Adipocyte (in vitro differentiated cells): ENCODE measurements around the gene WDFY1.

ENCODE experiments used
- DNase-seq: peaks from one replicate; pipeline ENCODE4 v3.0.0-alpha.2; 2015; ENCODE audit warnings: low read depth
- H3K27me3 ChIP-seq: replicated peaks from 2 replicates; pipeline ENCODE4 v1.7.0; 2013; ENCODE audit warnings: mild to moderate bottlenecking, low read length, moderate library complexity; ENCODE audit not compliant: control insufficient read depth, insufficient read depth
- H3K36me3 ChIP-seq: 2 replicates; pipeline ENCODE4 v1.7.0; 2013; ENCODE audit warnings: low read length, mild to moderate bottlenecking, moderate library complexity; ENCODE audit not compliant: control insufficient read depth, insufficient read depth, severe bottlenecking
- H3K4me1 ChIP-seq: 2 replicates; pipeline ENCODE4 v1.7.0; 2013; ENCODE audit warnings: mild to moderate bottlenecking, low read length, moderate library complexity; ENCODE audit not compliant: control insufficient read depth, insufficient read depth
- H3K4me3 ChIP-seq: 2 replicates; pipeline ENCODE4 v1.7.0; 2013; ENCODE audit warnings: mild to moderate bottlenecking, low read length, moderate library complexity
- H3K9ac ChIP-seq: 2 replicates; pipeline ENCODE4 v1.7.0; 2013; ENCODE audit warnings: mild to moderate bottlenecking, low read length, moderate library complexity
- H3K9me3 ChIP-seq: 2 replicates; pipeline ENCODE4 v1.7.0; 2013; ENCODE audit warnings: mild to moderate bottlenecking, low read length, moderate library complexity; ENCODE audit not compliant: control insufficient read depth

WDFY1 gene

DNA sequence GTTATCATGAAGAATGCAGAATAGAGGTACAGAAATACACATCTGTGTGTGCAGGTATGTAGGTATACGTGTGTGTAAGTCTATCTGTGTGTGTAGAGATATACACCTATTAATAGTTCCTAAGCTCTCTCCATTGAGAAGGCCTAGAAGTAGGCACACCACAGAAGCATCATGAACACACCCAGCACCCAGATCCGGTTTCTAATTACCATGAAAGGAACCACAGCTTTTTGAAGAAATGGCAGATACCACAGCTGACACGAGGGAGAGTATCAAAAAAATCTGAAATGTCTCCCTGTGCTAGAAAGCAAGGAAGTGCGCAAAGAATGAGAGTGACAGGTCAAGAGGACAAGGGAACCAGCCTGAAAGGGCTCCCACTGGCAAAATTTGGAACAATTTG is 80.0 kb downstream of the WDFY1 start:
- DNase-seq: no peak
- peaks cover 11% of the 10 kb centered on the region for H3K36me3 ChIP-seq
- no peaks in the 10 kb centered on the region for H3K9me3 ChIP-seq
- H3K9ac ChIP-seq: no peak overlapping the region
- peaks cover 10% of the 10 kb centered on the region for H3K4me1 ChIP-seq
- H3K27me3 ChIP-seq: no peaks in the 10 kb centered on the region
- no peak overlapping the region for H3K4me3 ChIP-seq

- no peaks in the 10 kb centered on the region for H3K9me3 ChIP-seq
- no peaks in the 10 kb centered on the region for H3K27me3 ChIP-seq
- H3K4me3 ChIP-seq: no peak overlapping the region
- peaks cover 10% of the 10 kb centered on the region for H3K4me1 ChIP-seq
- peaks cover 9% of the 10 kb centered on the region for H3K36me3 ChIP-seq
- no peak for DNase-seq
- no peak overlapping the region for H3K9ac ChIP-seq
Measured at GRCh38 chr2:223863491-223863890, 81.6 kb downstream of the WDFY1 start.

DNA sequence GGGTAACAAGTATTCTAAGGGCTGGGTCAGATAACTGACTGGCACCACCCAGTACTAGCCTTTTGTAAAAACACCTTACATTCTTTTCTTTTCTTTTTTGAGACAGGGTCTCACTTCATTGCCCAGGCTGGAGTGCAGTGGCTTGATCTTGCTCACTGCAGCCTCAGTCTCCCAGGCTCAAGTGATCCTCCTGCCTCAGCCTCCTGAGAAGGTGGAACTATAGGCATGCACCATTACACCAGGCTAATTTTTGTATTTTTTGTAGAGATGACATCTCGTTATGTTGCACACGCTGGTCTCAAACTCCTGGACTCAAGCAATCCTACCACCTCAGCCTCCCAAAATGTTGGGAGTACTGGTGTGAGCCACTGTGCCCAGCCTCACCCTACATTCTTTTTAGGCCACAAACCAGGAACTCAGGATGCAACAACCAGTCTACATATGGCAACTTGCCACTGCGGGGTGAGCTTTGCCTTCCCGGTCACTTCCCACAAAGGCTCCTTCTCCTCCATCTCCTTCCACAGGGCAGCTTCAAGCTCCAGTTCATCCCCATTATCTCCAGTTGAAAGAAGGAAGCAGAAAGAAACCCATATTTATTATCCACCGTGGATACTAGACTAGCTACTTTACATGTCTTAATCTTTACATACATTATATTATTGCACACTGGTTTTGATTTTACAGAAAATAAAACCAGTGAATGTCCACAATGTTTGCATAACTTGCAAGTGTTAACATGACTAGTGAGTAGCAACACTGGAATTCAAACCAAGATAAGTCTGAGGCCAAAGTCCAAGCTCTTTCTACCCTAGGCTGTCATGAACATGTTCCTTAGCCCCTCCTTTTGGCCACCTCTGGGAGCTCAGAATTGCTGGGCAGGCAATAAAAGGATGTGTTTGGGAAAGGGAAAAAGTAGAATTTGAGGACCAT is 84.1 kb downstream of the WDFY1 start:
- DNase-seq: peak; percentile 43
- H3K4me3 ChIP-seq: no peak overlapping the region
- peaks cover 16% of the 10 kb centered on the region for H3K4me1 ChIP-seq
- H3K27me3 ChIP-seq: no peaks in the 10 kb centered on the region
- H3K9ac ChIP-seq: no peak overlapping the region
- H3K9me3 ChIP-seq: no peaks in the 10 kb centered on the region
- H3K36me3 ChIP-seq: peaks cover 9% of the 10 kb centered on the region

DNA sequence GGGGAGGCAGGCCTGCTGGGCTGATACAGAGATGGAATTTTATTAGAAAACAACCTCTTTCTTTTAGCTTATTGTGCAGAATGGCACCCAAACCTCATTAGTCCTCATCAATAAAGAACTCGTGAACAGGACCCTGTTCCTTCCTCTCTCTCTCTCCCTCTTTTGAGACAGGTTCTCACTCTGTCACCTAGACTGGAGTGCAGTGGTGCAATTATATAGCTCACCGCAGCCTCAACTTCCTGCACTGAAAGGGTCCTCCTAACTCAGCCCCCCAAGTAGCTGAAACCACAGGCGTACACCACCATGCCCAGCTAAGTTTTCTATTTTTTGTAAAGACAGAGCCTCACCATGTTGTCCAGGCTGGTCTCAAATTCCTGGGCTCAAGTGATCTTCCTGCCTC is 86.1 kb downstream of the WDFY1 start:
- no peak overlapping the region for H3K4me3 ChIP-seq
- no peaks in the 10 kb centered on the region for H3K27me3 ChIP-seq
- no peak overlapping the region for H3K9ac ChIP-seq
- H3K36me3 ChIP-seq: peaks cover 9% of the 10 kb centered on the region
- no peaks in the 10 kb centered on the region for H3K9me3 ChIP-seq
- H3K4me1 ChIP-seq: peaks cover 23% of the 10 kb centered on the region
- no peak for DNase-seq

DNA sequence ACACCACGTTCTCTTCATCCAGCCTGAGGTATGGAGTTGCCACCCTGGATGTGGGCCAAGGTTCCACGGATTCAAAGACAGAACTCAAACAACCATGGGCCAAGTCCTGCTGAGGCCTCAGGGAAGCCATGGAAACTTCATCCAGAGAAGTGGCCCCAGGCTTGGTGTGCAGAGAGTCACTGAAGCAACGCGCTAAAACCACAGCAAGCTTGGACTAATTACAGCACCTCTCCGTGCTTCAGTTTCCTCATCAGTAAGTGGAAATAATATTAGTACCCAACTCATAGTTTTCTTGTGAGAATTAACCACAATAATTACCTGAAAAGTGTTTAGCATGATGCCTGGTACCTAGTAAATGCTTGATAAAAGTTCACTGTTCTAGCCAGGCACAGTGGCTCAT is 88.6 kb downstream of the WDFY1 start:
- Histone ChIP-seq H3K9me3 (no peaks in the 10 kb centered on the region), H3K36me3 (peaks cover 25% of the 10 kb centered on the region), H3K4me1 (peaks cover 19% of the 10 kb centered on the region), H3K9ac (no peak overlapping the region), H3K4me3 (no peak overlapping the region), H3K27me3 (no peaks in the 10 kb centered on the region)
- DNase-seq: no peak

GRCh38 chr2:223856021-223856420 is 89.1 kb downstream of the WDFY1 start:
- H3K27me3 ChIP-seq: no peaks in the 10 kb centered on the region
- peaks cover 29% of the 10 kb centered on the region for H3K36me3 ChIP-seq
- H3K4me1 ChIP-seq: peaks cover 13% of the 10 kb centered on the region
- H3K4me3 ChIP-seq: no peak overlapping the region
- H3K9ac ChIP-seq: no peak overlapping the region
- no peak for DNase-seq
- H3K9me3 ChIP-seq: no peaks in the 10 kb centered on the region

DNA sequence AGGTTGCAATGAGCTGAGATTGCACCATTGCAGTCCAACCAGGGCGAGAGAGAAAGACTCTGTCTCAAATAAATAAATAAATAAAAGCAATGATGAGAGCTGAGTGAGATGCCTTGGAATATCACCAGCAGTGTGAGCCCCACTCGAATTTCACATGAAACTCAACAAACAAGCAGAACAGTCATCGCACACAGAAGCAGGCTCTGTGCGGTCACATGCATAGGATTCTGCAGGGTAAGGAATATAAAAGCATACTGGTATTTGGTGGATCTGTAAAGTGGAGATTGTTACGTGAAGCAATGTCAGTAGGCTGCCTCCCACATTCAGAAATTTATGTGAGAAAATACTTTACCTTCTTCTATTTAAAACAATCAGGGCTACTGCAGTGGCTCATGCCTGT is 89.7 kb downstream of the WDFY1 start:
- no peak for DNase-seq
- H3K27me3 ChIP-seq: no peaks in the 10 kb centered on the region
- no peaks in the 10 kb centered on the region for H3K9me3 ChIP-seq
- no peak overlapping the region for H3K4me3 ChIP-seq
- H3K9ac ChIP-seq: no peak overlapping the region
- peaks cover 29% of the 10 kb centered on the region for H3K36me3 ChIP-seq
- peaks cover 12% of the 10 kb centered on the region for H3K4me1 ChIP-seq

- H3K27me3 ChIP-seq: no peaks in the 10 kb centered on the region
- DNase-seq: no peak
- peaks cover 12% of the 10 kb centered on the region for H3K4me1 ChIP-seq
- no peak overlapping the region for H3K4me3 ChIP-seq
- no peaks in the 10 kb centered on the region for H3K9me3 ChIP-seq
- peaks cover 29% of the 10 kb centered on the region for H3K36me3 ChIP-seq
- no peak overlapping the region for H3K9ac ChIP-seq
Measured at GRCh38 chr2:223854741-223855140, 90.4 kb downstream of the WDFY1 start.

DNA sequence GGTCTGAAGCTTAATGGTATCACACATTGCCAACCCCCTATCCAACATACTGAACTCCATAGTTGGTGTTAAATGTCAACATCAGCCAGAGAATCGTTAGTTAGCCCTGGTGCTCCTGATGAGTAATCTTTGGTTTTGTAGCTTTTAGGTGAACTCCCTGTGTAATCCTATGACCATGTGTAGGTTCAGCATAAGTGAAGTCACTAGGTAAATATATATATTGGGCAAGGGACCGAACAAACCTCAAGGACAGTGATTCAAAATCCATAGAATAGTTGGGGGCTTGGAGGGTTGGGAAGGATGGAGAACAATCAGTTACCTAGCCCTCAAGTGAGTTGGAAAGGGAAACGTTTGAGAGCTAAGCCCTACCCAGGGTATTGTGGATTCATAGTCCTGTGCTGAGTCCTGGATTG is 91.7 kb downstream of the WDFY1 start:
- Histone ChIP-seq H3K27me3 (no peaks in the 10 kb centered on the region), H3K4me3 (no peak overlapping the region), H3K4me1 (peaks cover 12% of the 10 kb centered on the region), H3K36me3 (peaks cover 29% of the 10 kb centered on the region), H3K9me3 (no peaks in the 10 kb centered on the region), H3K9ac (no peak overlapping the region)
- DNase-seq: no peak

DNA sequence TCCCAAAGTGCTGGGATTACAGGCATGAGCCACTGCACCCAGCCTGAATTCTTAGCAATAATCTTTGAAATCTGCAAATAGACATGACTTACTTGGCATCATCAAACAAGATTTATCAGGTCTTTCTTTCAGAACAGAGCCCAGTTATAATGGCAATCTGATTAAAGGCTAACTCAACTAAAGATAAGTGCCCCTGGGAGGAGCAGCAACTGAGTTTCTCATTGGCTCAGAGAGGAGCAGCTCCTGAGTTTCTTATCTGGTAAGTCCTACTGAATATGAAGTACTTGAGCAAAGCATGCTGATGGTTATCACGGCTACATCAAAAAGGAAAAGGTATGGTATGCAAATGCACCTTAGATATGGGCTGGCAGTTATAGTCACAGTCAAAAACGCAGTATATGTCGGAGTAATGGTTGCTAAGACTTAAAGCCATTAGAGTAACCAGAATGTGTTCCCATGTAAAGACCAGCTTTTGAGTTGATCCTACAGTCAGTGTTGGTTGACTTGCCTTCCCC is 92.8 kb downstream of the WDFY1 start:
- H3K4me3 ChIP-seq: no peak overlapping the region
- no peak overlapping the region for H3K9ac ChIP-seq
- DNase-seq: no peak
- H3K9me3 ChIP-seq: no peaks in the 10 kb centered on the region
- H3K27me3 ChIP-seq: no peaks in the 10 kb centered on the region
- H3K4me1 ChIP-seq: peaks cover 12% of the 10 kb centered on the region
- peaks cover 29% of the 10 kb centered on the region for H3K36me3 ChIP-seq

DNA sequence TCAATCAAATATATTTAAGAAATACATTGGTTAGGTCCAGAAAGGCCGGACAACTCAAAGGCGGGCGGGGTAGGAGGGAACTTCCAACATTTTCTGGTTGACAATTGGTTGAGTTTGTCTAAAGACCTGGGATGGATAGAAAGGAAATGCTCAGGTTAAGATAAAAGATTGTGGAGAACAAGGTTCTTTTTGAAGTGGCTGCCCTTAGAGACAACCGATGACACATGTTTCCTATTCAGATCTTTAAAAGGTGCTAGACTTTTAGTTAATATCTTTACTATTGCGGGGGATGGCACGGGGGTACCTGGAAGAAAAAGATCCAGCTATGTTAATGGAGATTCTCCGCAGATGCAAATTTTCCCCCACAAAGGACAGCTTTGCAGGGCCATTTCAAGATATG is 97.7 kb downstream of the WDFY1 start:
- no peaks in the 10 kb centered on the region for H3K4me1 ChIP-seq

More for the DNA sequence above, 97.7 kb downstream of the WDFY1 start:
- Histone ChIP-seq H3K4me3 (no peak overlapping the region), H3K27me3 (no peaks in the 10 kb centered on the region), H3K9ac (no peak overlapping the region), H3K9me3 (no peaks in the 10 kb centered on the region), H3K36me3 (peaks cover 10% of the 10 kb centered on the region)
- no peak for DNase-seq
